Adipose tissue (tissue), 3 donors: ENCODE data around the gene ATAD3C. TPM values are rescaled to one million over a fixed set of nuclear protein-coding genes. Genes with fewer than 3 reads are reported as not detected.
"Not testable (repeated sequence)": the region's sequence is repeated elsewhere in the genome, so short reads cannot be mapped to it uniquely, and the experiment has no call there.

ENCODE experiments used
- H3K27ac ChIP-seq: one replicate; pipeline ENCODE4 v1.5.1; 2013; ENCODE audit warnings: low read depth, low read length
- WGBS, 3 donors: extraction: QIAGEN DNeasy Blood & Tissue Kit; methylation state at CpG; one replicate each; pipeline ENCODE4 v1.1.7; 2013; 5-methylcytosine and 5-hydroxymethylcytosine counted together
- polyA plus RNA-seq, 3 donors: library from polyadenylated mRNA; stranded (reverse); fragments of 200-250 nt; gene quantifications; one replicate each; pipeline ENCODE4 v1.2.3, GENCODE V29; 2013
- donor health status: healthy with polysubstance abuse.
- donor health status: Bipolar disorder and iron deficiency.
- donor health status: healthy.

The ATAD3C gene
- polyA plus RNA-seq, 3 donors, result 0.34 to 10.3 (median 2.2) TPM

GRCh38 chr1:1460540-1461130 is 11.1 kb downstream of the ATAD3C start:
- WGBS, 3 donors, result 50 to 81% (median 57%) methylated on average over 25 to 27 of the region's 27 CpGs
- no peak overlapping the region for H3K27ac ChIP-seq

- H3K27ac ChIP-seq, result no peak overlapping the region
- WGBS, 3 donors, result 49 to 62% (median 60%) methylated on average over 17 to 18 of the region's 18 CpGs
Observed at GRCh38 chr1:1461721-1462317, 12.3 kb downstream of the ATAD3C start.

- 46 to 48% (median 46%) methylated on average over 26 of the region's 26 CpGs for WGBS, 3 donors
Observed at GRCh38 chr1:1462318-1462966, 13.0 kb downstream of the ATAD3C start.

GRCh38 chr1:1463312-1463711 is 13.8 kb downstream of the ATAD3C start:
- H3K27ac ChIP-seq, result no peak overlapping the region
- 81 to 94% (median 91%) methylated on average over 7 of the region's 7 CpGs for WGBS, 3 donors

More at GRCh38 chr1:1462318-1462966, 13.0 kb downstream of the ATAD3C start:
- no peak overlapping the region for H3K27ac ChIP-seq

DNA sequence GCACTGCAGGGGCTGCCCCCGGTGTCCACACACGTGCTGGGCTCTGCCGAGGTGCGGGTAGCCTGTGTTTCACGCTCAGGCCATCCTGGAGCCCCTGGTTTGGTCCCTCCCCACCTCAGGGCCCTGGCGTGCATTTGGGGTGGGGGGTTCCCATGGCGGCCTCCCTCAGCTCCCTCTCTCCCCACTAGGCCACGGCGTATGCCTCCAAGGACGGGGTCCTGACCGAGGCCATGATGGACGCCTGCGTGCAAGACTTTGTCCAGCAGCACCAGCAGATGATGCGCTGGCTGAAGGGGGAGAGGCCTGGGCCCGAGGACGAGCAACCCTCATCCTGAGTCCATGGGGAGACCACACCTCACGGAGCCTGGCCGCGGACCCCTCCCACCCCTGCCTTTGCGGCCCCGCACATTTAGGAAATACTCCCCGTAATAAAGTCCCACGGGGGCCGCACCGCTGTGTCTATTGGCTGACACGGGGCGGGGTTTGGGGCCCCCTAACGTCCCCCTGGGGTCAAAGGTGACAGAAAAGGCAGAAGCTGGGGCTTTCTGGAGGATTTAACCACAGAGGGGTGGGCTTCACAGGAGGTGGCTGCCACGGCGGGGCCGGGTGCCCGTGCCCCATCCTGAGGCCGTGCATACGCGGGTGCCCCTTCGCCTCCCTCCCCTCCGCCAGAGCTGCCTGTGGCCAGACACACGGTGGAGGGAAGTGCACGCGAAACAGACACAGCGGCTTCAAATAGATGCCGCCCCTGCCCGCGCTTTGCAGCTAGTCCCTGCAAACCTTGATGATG is 18.9 kb downstream of the ATAD3C start:
- 81 to 84% (median 82%) methylated on average over 29 to 35 of the region's 44 CpGs for WGBS, 3 donors
- H3K27ac ChIP-seq, result not testable (repeated sequence)

DNA sequence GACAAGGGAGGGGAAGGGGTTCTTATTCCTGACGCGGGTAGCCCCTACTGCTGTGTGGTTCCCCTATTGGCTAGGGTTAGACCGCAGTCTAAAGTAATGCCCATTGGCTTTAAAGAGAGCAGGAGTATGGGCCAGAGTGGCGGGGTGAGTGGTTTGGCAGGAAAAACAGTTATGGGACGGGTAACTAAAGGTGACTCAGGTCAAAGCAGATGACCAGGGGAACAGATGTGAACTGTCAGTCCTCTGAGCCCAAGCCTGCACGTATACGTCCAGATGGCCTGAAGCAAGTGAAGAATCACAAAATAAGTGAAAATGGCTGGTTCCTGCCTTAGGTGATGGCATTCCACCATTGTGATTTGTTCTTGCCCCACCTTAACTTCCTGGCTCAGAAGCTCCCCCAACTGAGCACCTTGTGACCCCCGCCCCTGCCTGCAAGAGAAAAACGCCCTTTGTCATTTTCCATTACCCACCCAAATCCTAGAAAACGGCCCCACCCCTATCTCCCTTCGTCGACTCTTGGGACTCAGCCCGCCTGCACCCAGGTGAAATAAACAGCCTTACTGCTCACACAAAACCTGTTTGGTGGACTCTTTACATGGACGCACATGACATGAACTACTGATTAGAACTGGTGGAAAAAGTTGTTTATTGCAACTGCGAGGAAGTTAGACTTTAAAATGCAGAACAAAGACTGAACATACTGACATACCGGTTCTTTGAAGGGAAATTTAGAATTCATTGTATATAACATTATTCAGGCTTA is 21.3 kb downstream of the ATAD3C start:
- WGBS, 3 donors, result 11 to 20% (median 17%) methylated on average over 16 of the region's 16 CpGs
- H3K27ac ChIP-seq, result no peak overlapping the region

DNA sequence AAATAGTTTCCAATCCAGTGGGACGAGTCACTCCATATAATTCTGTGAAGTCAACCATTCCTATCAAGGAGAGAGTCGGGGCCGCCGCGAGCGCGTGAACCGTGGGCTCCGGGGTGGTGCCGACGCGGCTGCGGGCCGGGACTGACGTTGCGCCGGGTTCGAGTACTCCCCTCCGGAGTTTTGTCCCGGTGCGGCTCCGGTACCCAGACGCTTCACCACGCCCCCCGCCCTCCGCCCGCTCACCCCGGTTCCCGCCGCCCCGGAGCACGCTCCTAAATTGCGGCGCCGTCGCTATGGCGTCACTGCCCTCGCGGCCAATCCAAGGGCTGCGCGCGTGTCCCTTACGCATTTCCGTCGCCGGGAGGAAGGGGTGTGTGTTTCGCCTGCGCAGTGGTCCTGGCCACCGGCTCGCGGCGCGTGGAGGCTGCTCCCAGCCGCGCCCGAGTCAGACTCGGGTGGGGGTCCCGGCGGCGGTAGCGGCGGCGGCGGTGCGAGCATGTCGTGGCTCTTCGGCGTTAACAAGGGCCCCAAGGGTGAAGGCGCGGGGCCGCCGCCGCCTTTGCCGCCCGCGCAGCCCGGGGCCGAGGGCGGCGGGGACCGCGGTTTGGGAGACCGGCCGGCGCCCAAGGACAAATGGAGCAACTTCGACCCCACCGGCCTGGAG is 22.0 kb downstream of the ATAD3C start, which contains the start of gene ATAD3B:
Gene ATAD3B (plus strand): TSS at position 377 of the 664 bp plus-strand sequence. CDS start 120 bp downstream, at position 497.
- H3K27ac ChIP-seq, result no peak within 1 kb of the TSS
- 0 to 1% (median 1%) methylated on average over 55 to 87 of the region's 87 CpGs for WGBS, 3 donors

DNA sequence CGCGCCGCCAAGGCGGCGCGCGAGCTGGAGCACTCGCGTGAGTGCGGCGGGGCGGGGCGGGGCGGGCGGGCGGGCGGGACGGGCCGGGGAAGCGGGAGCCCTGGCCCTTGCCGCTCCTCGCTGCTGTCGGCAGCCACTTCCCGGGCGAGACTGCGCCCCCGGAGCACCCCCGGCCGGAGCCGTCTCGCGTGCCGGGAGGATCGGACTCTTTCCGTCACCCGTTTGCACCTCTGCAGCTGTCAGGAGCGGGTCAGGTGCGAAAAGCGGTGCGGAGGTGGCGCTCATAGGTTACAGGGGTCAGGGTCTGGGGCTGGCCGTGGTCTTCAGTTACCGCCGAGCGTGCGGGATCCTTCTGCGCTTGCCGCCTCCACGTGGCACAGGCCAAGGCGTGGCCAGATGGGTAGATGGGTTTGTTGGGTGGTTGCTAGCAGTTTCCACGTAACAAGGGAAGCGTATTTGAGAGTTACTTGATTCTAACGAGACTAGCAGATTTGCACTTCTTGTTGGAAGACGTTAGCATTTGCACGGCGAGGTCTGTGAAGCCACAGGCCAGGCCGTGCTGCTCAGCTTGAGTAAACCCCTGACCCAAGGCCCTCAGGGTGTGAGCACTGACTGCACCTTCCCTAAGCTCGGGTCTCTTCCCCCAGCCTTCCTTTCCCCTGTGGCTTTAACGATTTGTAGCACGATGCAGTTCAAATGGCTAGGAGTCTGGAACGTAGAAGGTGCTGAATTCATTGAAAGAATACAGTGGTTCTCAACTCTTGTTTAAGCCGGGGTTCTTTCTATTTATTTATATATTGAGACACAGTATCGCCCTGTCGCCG is 22.8 kb downstream of the ATAD3C start:
- WGBS, 3 donors, result 3 to 6% (median 5%) methylated on average over 29 to 38 of the region's 65 CpGs
- not testable (repeated sequence) for H3K27ac ChIP-seq

- 71 to 78% (median 72%) methylated on average over 14 to 15 of the region's 17 CpGs for WGBS, 3 donors
- H3K27ac ChIP-seq, result not testable (repeated sequence)
Observed at GRCh38 chr1:1476011-1476410, 26.5 kb downstream of the ATAD3C start.

GRCh38 chr1:1477206-1477605 is 27.7 kb downstream of the ATAD3C start:
- WGBS, 3 donors, result 95% methylated on average over 21 to 22 of the region's 22 CpGs
- H3K27ac ChIP-seq, result no peak overlapping the region

DNA sequence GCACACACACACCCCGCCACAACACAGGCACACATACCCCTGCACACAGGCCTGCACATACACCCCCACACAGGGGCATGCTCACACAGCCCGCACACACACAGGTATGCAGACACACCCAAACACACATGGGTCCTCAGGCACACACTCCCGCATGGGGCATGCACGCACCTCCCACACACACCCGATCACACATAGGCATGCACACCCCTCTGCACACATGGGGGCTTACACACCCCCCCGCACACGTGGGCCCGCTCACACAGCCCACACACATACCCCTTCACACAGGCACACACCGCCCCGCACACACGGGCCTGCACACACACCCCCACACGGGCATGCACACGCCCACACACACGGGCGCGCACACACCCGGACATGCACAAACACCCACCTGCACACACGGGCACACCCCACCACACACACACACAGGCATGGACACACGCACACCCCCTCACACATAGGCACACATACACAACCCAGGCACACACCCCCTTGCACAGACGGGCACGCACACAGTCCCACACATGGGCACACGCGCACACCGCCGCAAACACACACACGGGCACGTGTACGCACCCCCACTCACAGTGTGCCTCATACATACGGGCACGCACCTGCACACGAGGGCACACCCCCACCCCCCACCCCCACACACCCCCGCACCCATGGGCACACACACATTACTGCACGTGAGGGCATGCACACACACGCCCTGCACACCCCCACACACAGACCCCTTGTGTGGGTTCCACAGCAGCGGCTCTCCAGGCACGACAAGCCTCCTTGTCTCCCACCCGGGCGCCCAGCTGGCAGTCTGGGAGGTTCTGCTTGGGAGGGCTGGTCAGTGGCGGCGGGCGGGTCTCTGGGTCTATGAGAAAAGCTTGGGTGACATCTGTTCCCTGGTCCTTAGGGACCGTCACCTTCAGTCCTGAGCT is 30.3 kb downstream of the ATAD3C start:
- H3K27ac ChIP-seq, result no peak overlapping the region
- 93 to 96% (median 95%) methylated on average over 42 of the region's 42 CpGs for WGBS, 3 donors

GRCh38 chr1:1480488-1480867 is 31.0 kb downstream of the ATAD3C start:
- 94 to 96% (median 95%) methylated on average over 15 to 16 of the region's 16 CpGs for WGBS, 3 donors
- not testable (repeated sequence) for H3K27ac ChIP-seq

DNA sequence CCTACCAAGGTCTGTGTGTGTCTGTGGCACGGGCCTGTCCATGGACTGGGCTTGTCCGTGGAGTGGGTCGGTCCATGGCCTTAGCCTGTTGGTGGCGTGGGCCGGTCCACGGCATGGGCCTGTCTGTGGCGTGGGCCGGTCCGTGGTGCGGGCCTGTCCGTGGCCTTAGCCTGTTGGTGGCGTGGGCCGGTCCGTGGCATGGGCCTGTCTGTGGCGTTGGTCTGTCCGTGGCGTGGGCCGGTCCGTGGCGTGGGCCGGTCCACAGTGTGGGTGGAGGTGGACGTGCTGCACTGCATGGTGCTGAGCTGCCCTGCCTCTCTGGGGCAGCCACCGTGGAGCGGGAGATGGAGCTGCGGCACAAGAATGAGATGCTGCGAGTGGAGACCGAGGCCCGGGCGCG is 32.3 kb downstream of the ATAD3C start:
- 96 to 99% (median 98%) methylated on average over 22 to 30 of the region's 30 CpGs for WGBS, 3 donors
- H3K27ac ChIP-seq, result not testable (repeated sequence)

DNA sequence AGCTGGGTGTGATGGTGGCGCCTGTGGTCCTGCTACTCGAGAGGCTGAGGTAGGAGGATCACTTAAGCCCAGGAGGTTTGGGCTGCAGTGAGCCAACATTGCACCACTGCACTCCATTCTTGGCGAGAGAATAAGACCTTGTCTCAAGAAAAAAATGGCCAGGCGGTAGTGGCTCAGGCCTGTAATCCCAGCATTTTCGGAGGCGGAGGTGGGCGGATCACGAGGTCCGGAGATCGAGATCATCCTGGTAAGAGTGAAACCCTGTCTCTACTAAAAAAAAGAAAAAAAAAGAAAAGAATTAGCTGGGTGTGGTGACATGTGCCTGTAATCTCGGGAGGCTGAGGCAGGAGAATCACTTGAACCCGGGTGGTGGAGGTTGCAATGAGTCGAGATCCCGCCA is 33.4 kb downstream of the ATAD3C start:
- no peak overlapping the region for H3K27ac ChIP-seq
- 94 to 95% (median 95%) methylated on average over 14 of the region's 14 CpGs for WGBS, 3 donors

GRCh38 chr1:1483714-1484113 is 34.2 kb downstream of the ATAD3C start:
- no peak overlapping the region for H3K27ac ChIP-seq
- WGBS, 3 donors, result 94 to 97% (median 96%) methylated on average over 16 of the region's 16 CpGs
